Skeletal muscle cell (primary cell): ENCODE data around the gene FGD2.
"Not testable (repeated sequence)": the region's sequence is repeated elsewhere in the genome, so short reads cannot be mapped to it uniquely, and the experiment has no call there.

Source experiments
- DNase-seq: peaks from one replicate; pipeline ENCODE4 v3.0.0-alpha.2; 2010; ENCODE audit warnings: low read depth
- H3K4me3 ChIP-seq: 2 replicates; pipeline ENCODE4 v1.5.1; 2011; ENCODE audit warnings: low read depth, mild to moderate bottlenecking, control low read depth, low read length, moderate library complexity

Gene FGD2

DNA sequence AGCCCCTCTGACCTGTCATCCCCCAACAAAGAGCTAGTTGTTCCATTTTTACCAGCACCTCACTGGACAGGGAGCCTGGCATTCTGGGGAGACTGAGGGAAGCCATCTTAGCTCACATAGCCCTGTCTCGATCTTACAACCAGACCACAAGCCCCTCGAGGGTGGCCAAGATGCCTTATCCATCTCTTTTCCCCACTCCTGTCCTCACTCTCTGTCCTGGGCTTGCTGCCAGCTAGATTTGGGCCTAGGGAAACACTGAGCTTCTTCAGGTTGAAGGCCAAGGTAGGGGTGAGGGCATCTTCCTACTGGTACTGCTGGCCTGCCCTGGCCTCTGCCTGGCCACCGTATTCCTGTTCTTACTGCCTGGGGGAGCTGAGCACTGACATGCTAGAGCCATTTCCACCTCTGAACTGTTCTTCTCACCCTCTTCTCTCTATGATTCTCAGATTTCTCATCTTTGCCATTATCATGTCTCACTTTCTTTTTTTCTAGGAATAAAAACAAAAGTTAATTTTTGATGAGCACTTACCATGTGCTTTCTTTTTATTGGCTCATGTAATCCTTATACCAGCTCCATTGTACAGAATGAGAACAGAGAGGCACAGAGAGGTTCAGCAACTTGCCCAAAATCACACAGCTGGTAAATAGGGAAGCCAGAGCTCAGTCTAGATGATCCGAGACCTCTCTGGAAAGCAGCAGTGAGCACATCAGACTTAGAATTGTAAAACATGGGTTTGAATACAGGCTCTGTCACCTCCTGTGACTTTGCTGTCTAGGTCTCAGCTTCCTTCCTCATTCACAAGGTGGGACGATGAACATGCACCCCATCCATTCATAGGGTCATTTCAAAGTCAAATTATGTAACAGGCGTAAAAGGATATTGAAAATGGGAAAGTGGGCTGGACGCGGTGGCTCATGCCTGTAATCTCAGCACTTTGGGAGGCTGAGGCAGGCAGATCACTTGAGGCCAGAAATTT lies 28.7 kb downstream of the FGD2 start:
- no peak for DNase-seq

DNA sequence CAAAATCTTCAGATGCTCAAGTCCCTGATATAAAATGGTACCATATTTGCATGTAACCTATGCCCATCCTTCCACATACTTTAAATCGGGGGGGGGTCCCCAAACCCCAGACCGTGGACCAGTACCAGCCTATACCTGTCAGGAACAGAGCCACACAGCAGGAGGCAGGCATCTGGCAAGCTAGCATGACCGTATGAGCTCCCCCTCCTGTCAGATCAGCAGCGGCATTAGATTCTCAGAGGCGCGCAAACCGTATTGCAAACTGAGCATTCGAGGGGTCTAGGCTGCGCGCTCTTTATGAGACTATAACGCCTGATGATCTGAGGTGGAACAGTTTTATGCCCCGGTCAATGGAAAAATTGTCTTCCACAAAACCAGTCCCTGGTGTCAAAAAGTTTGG lies 30.7 kb downstream of the FGD2 start:
- no peak overlapping the region for H3K4me3 ChIP-seq
- no peak for DNase-seq

More for the DNA sequence above, 28.7 kb downstream of the FGD2 start:
- H3K4me3 ChIP-seq: no peak overlapping the region

GRCh38 chr6:37038292-37039198 lies 33.1 kb downstream of the FGD2 start:
- DNase-seq: peak; percentile 80
- no peak overlapping the region for H3K4me3 ChIP-seq

DNA sequence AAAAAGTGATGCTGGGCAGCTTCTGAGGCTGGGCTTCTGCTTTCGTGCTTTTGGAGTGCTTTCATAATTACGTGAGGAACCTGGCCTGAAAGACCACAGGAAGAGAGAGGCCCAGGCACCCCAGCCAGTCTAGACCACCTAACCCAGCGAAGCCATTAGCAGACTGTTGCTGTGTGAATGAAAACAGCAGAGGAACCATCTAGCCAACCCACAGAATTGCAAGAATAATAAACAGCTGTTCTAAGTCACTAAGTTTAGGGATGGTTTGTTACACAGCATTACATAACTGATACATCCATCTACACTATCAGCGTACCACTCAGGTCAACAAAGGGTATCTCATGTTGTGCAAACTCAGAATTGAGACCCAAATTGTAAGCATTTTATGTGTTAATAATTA lies 34.5 kb downstream of the FGD2 start:
- no peak for DNase-seq
- H3K4me3 ChIP-seq: no peak overlapping the region

- no peak for DNase-seq
- H3K4me3 ChIP-seq: no peak overlapping the region
Measured at GRCh38 chr6:37041521-37041920, 36.1 kb downstream of the FGD2 start.

DNA sequence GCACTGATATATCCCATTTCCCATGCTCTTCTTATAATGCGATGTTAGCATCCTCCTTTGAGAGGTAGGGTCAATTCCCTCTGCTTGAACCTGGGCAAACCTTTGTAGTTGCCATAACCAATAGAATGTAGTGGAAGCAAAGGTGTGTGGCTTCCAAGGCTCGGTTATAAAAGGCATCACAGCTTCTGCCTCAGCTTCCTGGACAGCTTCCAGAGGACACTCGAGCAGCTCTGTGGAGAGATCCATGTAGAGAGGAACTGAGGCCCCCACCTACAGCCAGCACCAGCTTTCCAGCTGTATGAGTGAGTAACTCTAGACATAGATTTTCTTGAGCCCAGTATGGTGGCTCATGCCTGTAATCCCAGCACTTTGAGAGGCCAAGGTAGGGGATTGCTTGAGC lies 36.7 kb downstream of the FGD2 start:
- no peak for DNase-seq
- no peak overlapping the region for H3K4me3 ChIP-seq

DNA sequence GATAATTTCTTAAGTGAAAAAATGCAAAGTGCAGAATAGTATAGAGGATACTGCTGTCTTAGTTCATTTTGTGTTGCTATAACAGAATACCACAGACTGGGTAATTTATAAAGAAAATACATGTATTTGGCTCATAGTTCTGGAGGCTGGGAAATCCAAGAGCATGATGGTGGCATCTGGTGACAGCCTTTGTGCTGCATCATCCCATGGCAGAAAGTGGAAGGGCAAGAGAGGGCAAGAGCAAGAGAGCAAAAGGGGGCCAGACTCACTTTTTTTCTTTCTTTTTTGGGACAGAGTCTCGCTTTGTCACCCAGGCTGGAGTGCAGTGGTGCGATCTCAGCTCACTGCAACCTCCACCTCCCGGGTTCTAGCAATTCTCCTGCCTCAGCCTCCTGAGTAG lies 37.6 kb downstream of the FGD2 start:
- DNase-seq, H3K4me3 ChIP-seq: not testable (repeated sequence)

DNA sequence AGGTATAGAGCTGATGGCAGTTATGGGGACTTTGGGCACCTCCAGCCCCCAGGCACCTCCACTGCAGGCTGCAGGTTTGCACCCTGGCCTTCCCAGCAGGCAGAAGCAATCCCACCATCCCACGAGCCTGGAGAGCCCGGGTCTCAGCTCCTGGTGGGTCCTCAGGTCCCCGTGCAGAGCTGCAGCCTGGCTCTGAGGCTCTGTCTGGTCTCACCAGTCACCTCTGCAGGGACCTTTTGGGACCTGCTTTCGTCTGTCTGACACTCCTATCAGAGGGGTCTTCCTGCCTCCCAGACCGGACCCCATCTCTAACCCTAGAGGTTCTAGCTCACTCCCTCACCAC lies 41.9 kb downstream of the FGD2 start:
- DNase-seq: no peak

DNA sequence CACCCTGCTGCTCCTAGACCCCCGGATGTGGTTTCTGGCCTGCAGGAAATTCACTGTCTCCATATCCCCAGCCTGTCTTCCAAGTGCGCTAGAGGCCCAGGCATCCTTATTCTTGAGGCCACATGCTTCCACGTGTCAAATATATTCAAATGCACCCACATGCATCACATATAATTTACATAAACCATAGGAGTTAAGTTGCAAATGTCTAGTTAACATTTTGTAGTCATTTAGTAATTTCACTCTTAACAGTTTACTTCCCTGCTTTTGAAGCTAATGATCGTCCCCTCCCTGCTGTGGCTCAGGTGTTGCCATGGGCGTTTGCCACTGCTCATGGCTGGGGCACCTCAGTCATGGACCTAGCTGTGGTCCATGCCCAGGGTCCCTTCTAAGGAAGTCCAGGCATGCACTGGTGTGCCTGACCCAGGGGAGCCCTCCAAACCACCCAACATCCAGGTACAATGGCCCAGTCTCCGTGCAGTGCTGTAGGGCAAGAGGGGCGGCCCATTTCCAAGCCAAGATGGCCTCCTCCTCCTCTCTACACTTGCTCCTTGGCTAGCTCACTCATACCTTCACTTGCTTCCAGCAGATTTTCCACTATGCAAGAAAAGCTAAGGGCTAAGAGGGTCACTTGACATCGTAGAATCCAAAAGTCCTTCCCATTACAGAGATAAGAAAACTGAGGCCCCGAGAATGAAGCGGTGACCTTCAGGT lies 42.4 kb downstream of the FGD2 start:
- DNase-seq: no peak
- no peak overlapping the region for H3K4me3 ChIP-seq

More for the DNA sequence above, 41.9 kb downstream of the FGD2 start:
- H3K4me3 ChIP-seq: no peak overlapping the region

GRCh38 chr6:37048403-37048850 lies 43.0 kb downstream of the FGD2 start:
- no peak overlapping the region for H3K4me3 ChIP-seq
- no peak for DNase-seq

DNA sequence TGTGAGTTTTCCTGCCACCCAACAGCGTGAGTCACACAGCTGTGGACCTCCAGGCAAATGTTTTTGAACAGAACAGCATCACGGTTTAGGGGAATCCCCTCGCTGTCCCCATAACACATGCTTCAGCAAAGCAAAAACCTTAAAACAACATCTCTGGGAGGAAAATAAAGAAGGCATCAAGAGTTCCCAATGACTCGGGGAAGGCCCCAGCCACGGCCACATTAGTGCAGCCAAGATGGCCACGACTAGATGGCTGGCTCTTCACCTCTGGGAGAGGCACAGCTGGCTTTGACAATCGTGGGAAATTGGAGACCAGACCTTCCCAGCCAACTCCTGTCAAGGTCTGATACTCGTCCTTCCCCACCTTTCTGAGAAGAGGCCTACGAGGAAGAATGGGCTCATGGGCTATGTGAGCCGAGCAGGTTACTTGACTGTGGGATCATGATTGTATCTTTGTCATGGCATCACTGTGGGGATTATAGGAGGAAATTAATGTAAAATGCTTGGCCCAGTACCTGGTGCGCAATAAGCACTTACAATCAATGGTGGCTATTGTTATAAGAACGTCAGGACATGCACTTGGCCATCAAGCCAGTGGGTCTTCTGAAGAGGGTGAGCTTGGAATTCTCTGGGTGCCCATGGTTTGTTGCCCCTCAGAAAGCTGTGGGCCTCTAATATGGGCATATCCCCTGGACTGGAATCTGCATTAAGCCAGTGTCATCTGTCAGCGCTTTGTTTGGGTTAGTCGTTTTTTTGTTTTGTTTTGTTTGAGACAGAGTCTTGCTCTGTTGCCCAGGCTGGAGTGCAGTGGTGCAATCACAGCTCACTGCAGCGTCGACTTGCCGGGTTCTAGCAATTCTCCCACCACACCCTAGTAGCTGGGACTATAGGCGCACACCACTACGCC lies 43.6 kb downstream of the FGD2 start:
- DNase-seq: peak; percentile 78
- no peak overlapping the region for H3K4me3 ChIP-seq

GRCh38 chr6:37049758-37050044 lies 44.2 kb downstream of the FGD2 start:
- H3K4me3 ChIP-seq: no peak overlapping the region
- DNase-seq: no peak

DNA sequence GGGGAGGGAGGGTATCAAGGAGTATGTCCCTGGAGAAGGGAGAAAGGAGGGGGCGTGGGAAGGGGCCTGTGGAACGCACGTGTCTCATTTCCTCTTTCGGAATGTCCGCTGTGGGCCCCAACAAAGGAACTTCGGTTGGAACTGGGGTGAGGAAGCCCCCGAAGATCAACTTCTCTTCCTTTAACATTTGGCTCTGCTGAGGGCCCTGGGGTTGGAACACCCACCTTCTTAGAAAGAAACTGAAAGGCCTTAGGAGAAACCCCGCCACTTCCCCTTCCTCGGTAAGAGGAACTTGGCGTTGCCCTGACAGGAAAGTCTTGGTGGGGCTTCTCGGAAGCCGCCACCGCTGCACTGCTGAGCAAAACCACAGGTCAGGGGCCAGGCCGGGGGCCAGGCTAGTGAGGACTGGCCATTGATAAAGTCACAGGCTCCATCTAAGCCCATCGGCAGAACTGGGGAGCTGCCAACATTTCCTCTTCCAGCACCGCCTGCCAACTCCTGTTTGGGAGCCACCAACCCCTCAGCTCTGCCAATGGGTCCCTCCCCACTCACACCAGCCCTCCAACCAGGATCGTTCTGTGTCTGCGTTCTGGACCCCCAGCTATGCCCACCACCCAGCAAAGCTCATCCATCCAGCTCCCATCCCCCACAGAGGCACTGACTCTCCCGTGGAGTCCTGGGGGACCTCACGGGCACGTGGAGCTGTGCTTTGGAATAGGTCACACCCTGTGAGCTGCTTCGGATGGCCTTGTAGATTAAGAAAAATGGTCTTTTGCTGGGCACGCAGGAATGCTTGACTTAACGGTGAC lies 44.8 kb downstream of the FGD2 start:
- no peak for DNase-seq

GRCh38 chr6:37050854-37051137 lies 45.3 kb downstream of the FGD2 start:
- no peak for DNase-seq
- H3K4me3 ChIP-seq: no peak overlapping the region

More for the DNA sequence above, 44.8 kb downstream of the FGD2 start:
- H3K4me3 ChIP-seq: no peak overlapping the region

- H3K4me3 ChIP-seq: no peak overlapping the region
- DNase-seq: peak; percentile 43
Measured at GRCh38 chr6:37051138-37052026, 45.9 kb downstream of the FGD2 start.

DNA sequence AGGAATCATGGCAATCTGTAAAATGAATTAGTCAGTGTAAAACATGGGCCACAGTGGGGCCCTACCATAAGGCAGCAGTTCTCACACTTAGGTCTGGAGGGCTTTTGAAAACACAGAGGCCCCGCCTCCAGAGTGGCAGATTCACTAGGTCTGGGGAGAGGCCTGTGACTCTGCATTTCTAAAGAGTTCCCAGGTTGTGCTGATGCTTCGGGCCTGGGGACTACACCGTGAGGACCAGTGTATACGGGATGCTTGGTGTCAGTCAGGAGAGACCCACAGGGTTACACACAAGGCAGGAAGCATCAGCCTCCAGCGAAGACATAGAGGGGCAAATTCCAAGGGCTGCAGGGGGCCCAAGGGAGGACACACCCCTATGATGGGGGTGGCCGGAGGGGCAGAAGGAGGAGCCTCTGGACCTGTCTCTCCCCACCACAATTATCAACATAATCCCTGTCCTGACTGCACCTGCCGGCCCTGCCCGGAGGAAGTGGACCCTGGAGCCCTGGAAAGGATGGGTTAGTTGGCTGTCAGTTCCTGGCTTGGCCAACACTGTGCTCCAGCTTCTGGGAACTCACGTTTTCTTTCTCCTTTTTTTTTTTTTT lies 46.7 kb downstream of the FGD2 start:
- no peak for DNase-seq
- H3K4me3 ChIP-seq: no peak overlapping the region

DNA sequence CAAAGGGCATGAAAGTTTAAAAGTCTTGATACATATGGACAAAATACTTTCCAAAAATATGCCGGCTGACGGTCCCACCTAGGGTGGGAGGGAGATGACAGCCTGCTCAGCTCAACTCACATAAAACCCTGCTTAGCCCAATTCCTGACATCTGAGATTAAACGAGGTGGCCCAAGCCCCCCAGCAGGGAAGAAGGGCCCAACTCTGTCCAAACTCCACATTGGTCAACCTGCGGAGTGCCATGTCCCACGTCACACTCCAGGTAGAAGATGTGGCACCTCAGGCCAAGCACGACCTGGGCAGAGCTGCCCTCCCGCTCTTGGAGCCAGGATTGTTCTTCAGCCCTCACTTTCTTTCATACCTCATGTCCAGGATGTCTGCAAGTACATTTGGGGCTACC lies 48.2 kb downstream of the FGD2 start:
- no peak overlapping the region for H3K4me3 ChIP-seq
- DNase-seq: no peak
